CD14-positive monocyte (primary cell): ENCODE results near the gene ABCA4. TPM values are rescaled to one million over a fixed set of nuclear protein-coding genes. Genes with fewer than 3 reads are reported as not detected.

Experiments
- DNase-seq, 3 donors: peaks; one replicate each; pipeline ENCODE4 v3.0.0-alpha.2; 2011 to 2022
- H2AFZ ChIP-seq: 2 replicates; pipeline ENCODE4 v1.6.0; 2012; ENCODE audit warnings: mild to moderate bottlenecking, low read depth, low read length, inconsistent platforms; ENCODE audit not compliant: insufficient read depth, poor library complexity, severe bottlenecking
- H3K27ac ChIP-seq, 2 donors: 1 replicate in 1 of 2; 2 replicates in 1 of 2; pipeline ENCODE4 v1.5.1; 2012 to 2013; ENCODE audit warnings: low read length in 2 of 2, control low read depth in 1 of 2, inconsistent platforms in 1 of 2, low read depth in 1 of 2, mild to moderate bottlenecking in 1 of 2
- H3K27me3 ChIP-seq, 2 donors: one replicate each; pipeline versions ENCODE4 v1.6.0 to v1.6.1; 2011 to 2013; ENCODE audit warnings: low read length in 2 of 2; ENCODE audit not compliant: control insufficient read depth in 2 of 2, insufficient read depth in 2 of 2
- H3K36me3 ChIP-seq, 2 donors: replicated peaks in 1 of 2; 1 replicate in 1 of 2; 2 replicates in 1 of 2; pipeline versions ENCODE4 v1.5.1 to v1.6.1; 2012 to 2013; ENCODE audit warnings: low read length in 2 of 2, control low read depth in 1 of 2, inconsistent platforms in 1 of 2, mild to moderate bottlenecking in 1 of 2; ENCODE audit not compliant: insufficient read depth in 2 of 2, control insufficient read depth in 1 of 2
- H3K4me1 ChIP-seq, 2 donors: 1 replicate in 1 of 2; 2 replicates in 1 of 2; pipeline versions ENCODE4 v1.5.1 to v1.6.1; 2012 to 2013; ENCODE audit warnings: low read length in 2 of 2, control low read depth in 1 of 2, inconsistent platforms in 1 of 2, mild to moderate bottlenecking in 1 of 2, moderate library complexity in 1 of 2; ENCODE audit not compliant: insufficient read depth in 2 of 2, control insufficient read depth in 1 of 2
- H3K4me2 ChIP-seq: replicated peaks from 2 replicates; pipeline ENCODE3; 2012; ENCODE audit warnings: low read length, moderate library complexity, mild to moderate bottlenecking; ENCODE audit not compliant: poor library complexity, severe bottlenecking; ENCODE audit errors: extremely low read depth
- H3K4me3 ChIP-seq, 3 experiments: fragments of 200-600 bp in 1 of 3; sonication (generic) in 1 of 3; replicated peaks in 1 of 3; 1 replicate in 2 of 3; 2 replicates in 1 of 3; pipeline ENCODE4 v1.5.1; 2011 to 2013; ENCODE audit warnings: low read length in 3 of 3, mild to moderate bottlenecking in 3 of 3, control low read depth in 2 of 3, low read depth in 2 of 3, inconsistent platforms in 1 of 3, moderate library complexity in 1 of 3
- H3K79me2 ChIP-seq: 2 replicates; pipeline ENCODE4 v1.6.0; 2012; ENCODE audit warnings: mild to moderate bottlenecking, control low read depth, inconsistent platforms, low read length, moderate library complexity; ENCODE audit not compliant: insufficient read depth
- H3K9ac ChIP-seq: 2 replicates; pipeline ENCODE4 v1.6.0; 2017; ENCODE audit warnings: low read length, mild to moderate bottlenecking; ENCODE audit not compliant: insufficient read depth, poor library complexity, severe bottlenecking
- H3K9me3 ChIP-seq, 2 donors: replicated peaks in 1 of 2; 1 replicate in 1 of 2; 2 replicates in 1 of 2; pipeline versions ENCODE4 v1.5.1 to v1.6.1; 2012 to 2013; ENCODE audit warnings: low read length in 2 of 2, control low read depth in 1 of 2; ENCODE audit not compliant: control insufficient read depth in 1 of 2, insufficient read depth in 1 of 2
- H4K20me1 ChIP-seq: 2 replicates; pipeline ENCODE4 v1.6.0; 2012; ENCODE audit warnings: mild to moderate bottlenecking, low read length, control low read depth, moderate library complexity; ENCODE audit not compliant: insufficient read depth
- H3K27ac Mint-ChIP-seq, 7 donors: one replicate each; pipeline ENCODE4 v1.8.0; 2020; ENCODE audit warnings: mild to moderate bottlenecking in 7 of 7, mixed read lengths in 7 of 7, moderate library complexity in 6 of 7, inconsistent platforms in 2 of 7
- H3K27me3 Mint-ChIP-seq, 3 donors: one replicate each; pipeline ENCODE4 v1.8.0; 2021 to 2022; ENCODE audit warnings: low read depth in 3 of 3, mild to moderate bottlenecking in 3 of 3, mixed read lengths in 3 of 3, moderate library complexity in 3 of 3, inconsistent platforms in 1 of 3
- H3K36me3 Mint-ChIP-seq, 2 donors: one replicate each; pipeline ENCODE4 v1.8.0; 2020; ENCODE audit warnings: mixed read lengths in 2 of 2, inconsistent platforms in 1 of 2, mild to moderate bottlenecking in 1 of 2
- H3K4me1 Mint-ChIP-seq: one replicate; pipeline ENCODE4 v1.8.0; 2020; ENCODE audit warnings: mild to moderate bottlenecking, mixed read lengths
- H3K4me3 Mint-ChIP-seq, 2 donors: one replicate each; pipeline ENCODE4 v1.8.0; 2020; ENCODE audit warnings: mild to moderate bottlenecking in 2 of 2, mixed read lengths in 2 of 2, moderate library complexity in 1 of 2
- H3K9me3 Mint-ChIP-seq, 7 donors: one replicate each; pipeline ENCODE4 v1.8.0; 2020 to 2022; ENCODE audit warnings: mixed read lengths in 7 of 7, mild to moderate bottlenecking in 6 of 7, moderate library complexity in 6 of 7, inconsistent platforms in 2 of 7
- CTCF ChIP-seq: fragments of 200-600 bp; IDR thresholded peaks from one replicate; pipeline ENCODE4 v1.8.0; 2022; ENCODE audit warnings: antibody characterized with exemption, mild to moderate bottlenecking
- WGBS: methylation state at CpG from one replicate; pipeline ENCODE4 v1.1.5; 2013; ENCODE audit warnings: missing lambda C conversion rate; ENCODE audit not compliant: insufficient coverage; 5-methylcytosine and 5-hydroxymethylcytosine counted together
- intact Hi-C, 2 donors: fragments of 100-400 bp; cut with micrococcal nuclease; formaldehyde crosslinking; loops; one replicate each; pipeline versions ENCODE4 v1.15.0 to v1.15.1; 2023
- polyA plus RNA-seq, 3 donors: library from polyadenylated mRNA; depleted of rRNA in 1 of 3; unstranded in 2 of 3; stranded (reverse) in 1 of 3; fragments of 300-500 nt in 2 of 3; fragments of >200 nt in 1 of 3; fragmentation: Illumina TruSeq in 2 of 3; gene quantifications; 1 replicate in 2 of 3; 2 replicates in 1 of 3; pipeline ENCODE4 v1.2.3, GENCODE V29; 2012 to 2021

The ABCA4 gene
- polyA plus RNA-seq, 3 donors, result not detected

GRCh38 chr1:94093396-94093795 is 27.6 kb downstream of the ABCA4 start:
- Histone ChIP-seq H3K4me1 (peaks cover 20% of the 10 kb centered on the region in 2 donors), H2AFZ (no peak overlapping the region), H3K27ac (no peak overlapping the region), H3K79me2 (no peaks in the 10 kb centered on the region), H4K20me1 (no peaks in the 10 kb centered on the region), H3K9ac (no peak overlapping the region), H3K9me3 (no peaks in the 10 kb centered on the region), H3K27me3 (peaks cover 28 to 72% of the 10 kb centered on the region in 2 donors), H3K4me3 (no peak overlapping the region), H3K36me3 (no peaks in the 10 kb centered on the region), H3K4me2 (no peak overlapping the region)
- peaks cover 0 to 3% (median 0%) of the 10 kb centered on the region in 7 donors for H3K9me3 Mint-ChIP-seq
- H3K4me1 Mint-ChIP-seq, result peaks cover 27% of the 10 kb centered on the region
- DNase-seq, result no peak
- no peak for TF ChIP-seq CTCF
- H3K36me3 Mint-ChIP-seq, result no peaks in the 10 kb centered on the region
- peaks cover 64 to 82% (median 65%) of the 10 kb centered on the region in 3 donors for H3K27me3 Mint-ChIP-seq
- peak overlapping the region in 1 of 2 donors; percentile 68 for H3K4me3 Mint-ChIP-seq
- intact Hi-C loops, result no loop called here
- WGBS, result 92% methylated on average over 3 of the region's 4 CpGs
- no peak overlapping the region for H3K27ac Mint-ChIP-seq

GRCh38 chr1:94092210-94092613 is 28.7 kb downstream of the ABCA4 start:
- H3K4me2 ChIP-seq, result no peak overlapping the region
- Mint-ChIP-seq H3K36me3 (no peaks in the 10 kb centered on the region), H3K27me3 (peaks cover 61 to 84% (median 65%) of the 10 kb centered on the region in 3 donors), H3K4me3 (peak overlapping the region in 1 of 2 donors; percentile 47), H3K27ac (no peak overlapping the region), H3K9me3 (no peaks in the 10 kb centered on the region), H3K4me1 (peaks cover 27% of the 10 kb centered on the region)
- H3K9ac ChIP-seq, result no peak overlapping the region
- intact Hi-C loops, result no loop called here
- H3K27me3 ChIP-seq, result peaks cover 33 to 75% of the 10 kb centered on the region in 2 donors
- no peaks in the 10 kb centered on the region for H4K20me1 ChIP-seq
- DNase-seq, result peak in 1 of 3 donors; percentile 7
- no peak overlapping the region for H3K4me3 ChIP-seq
- no peak for TF ChIP-seq CTCF
- H3K79me2 ChIP-seq, result no peaks in the 10 kb centered on the region
- peaks cover 20% of the 10 kb centered on the region in 2 donors for H3K4me1 ChIP-seq
- no peak overlapping the region for H2AFZ ChIP-seq
- no peaks in the 10 kb centered on the region for H3K36me3 ChIP-seq
- H3K27ac ChIP-seq, result no peak overlapping the region
- no peaks in the 10 kb centered on the region for H3K9me3 ChIP-seq
- 0% methylated on average over 3 of the region's 4 CpGs for WGBS
